HCT116 (cell line): Measurements from ENCODE around the gene HNRNPD. TPM values are rescaled to one million over a fixed set of nuclear protein-coding genes. Genes with fewer than 3 reads are reported as not detected.
A peak's percentile ranks its signal among the peaks of the same experiment; 100 is the strongest.

Experiments used
- ATAC-seq: fragments of 200-7000 bp; cut with Tn5 transposase; 2 replicates; pipeline ENCODE4 v1.9.1; 2020; ENCODE audit warnings: mild to moderate bottlenecking, moderate library complexity
- BruUV-seq: library from RNA; stranded (reverse); fragments of 400-500 nt; replicated peaks from 2 replicates; lab custom pipeline; 2021; lab: Mats Ljungman, UMichigan
- CTCF ChIA-PET: fragments of 300-600 bp; sonication (Branson Sonifier 250); formaldehyde crosslinking; loops from one replicate; lab custom pipeline; 2021; ENCODE audit warnings: antibody characterized with exemption; lab: Charles Lee
- POLR2A ChIA-PET: fragments of 300-600, 350-600 bp; sonication (Branson Sonifier 250); formaldehyde crosslinking; loops from one replicate; lab custom pipeline; 2021; ENCODE audit warnings: antibody characterized with exemption; lab: Charles Lee
- RAD21 ChIA-PET, 2 experiments: fragments of 300-600 bp; sonication (Branson Sonifier 250); formaldehyde crosslinking; loops; one replicate each; lab custom pipeline; 2023; ENCODE audit warnings: low total read pairs in 2 of 2; ENCODE audit not compliant: uncharacterized antibody in 2 of 2, unreplicated experiment in 2 of 2, low non-redundant PET in 1 of 2; lab: Charles Lee
- DNase-seq: peaks from one replicate; pipeline ENCODE4 v3.0.0-alpha.2; 2010; ENCODE audit warnings: low read depth, low spot score
- H2AFZ ChIP-seq: fragments of 200-600 bp; shearing (Covaris generic), sonication (generic); 2 replicates; pipeline ENCODE4 v1.6.1; 2017; ENCODE audit warnings: low read depth, mixed run types, mixed read lengths, antibody characterized with exemption, low read length; ENCODE audit not compliant: poor library complexity, severe bottlenecking
- H3K27ac ChIP-seq: 2 replicates; pipeline ENCODE4 v1.5.1; 2012; ENCODE audit warnings: low read depth, low read length
- H3K27me3 ChIP-seq: fragments of 200-600 bp; sonication (generic); 2 replicates; pipeline ENCODE4 v1.6.1; 2016; ENCODE audit warnings: mixed run types, low read length, mixed read lengths; ENCODE audit not compliant: insufficient read depth
- H3K36me3 ChIP-seq, 2 experiments: fragments of 200-500 bp in 1 of 2; fragments of 200-600 bp in 1 of 2; sonication (Bioruptor generic) in 1 of 2; sonication (generic) in 1 of 2; 2 replicates each; pipeline versions ENCODE4 v1.5.1 to v1.6.1; 2014 to 2016; ENCODE audit warnings: low read length in 2 of 2, inconsistent platforms in 1 of 2, mixed read lengths in 1 of 2, mixed run types in 1 of 2; ENCODE audit not compliant: insufficient read depth in 2 of 2, control insufficient read depth in 1 of 2
- H3K4me1 ChIP-seq, 2 experiments: fragments of 200-600 bp in 1 of 2; sonication (generic) in 1 of 2; 2 replicates each; pipeline versions ENCODE4 v1.5.1 to v1.6.1; 2012 to 2017; ENCODE audit warnings: low read length in 2 of 2, inconsistent platforms in 1 of 2, mild to moderate bottlenecking in 1 of 2, mixed read lengths in 1 of 2, mixed run types in 1 of 2, moderate library complexity in 1 of 2; ENCODE audit not compliant: insufficient read depth in 2 of 2, control insufficient read depth in 1 of 2
- H3K4me2 ChIP-seq: fragments of 200-600 bp; sonication (generic); 2 replicates; pipeline ENCODE4 v1.6.1; 2017; ENCODE audit warnings: mixed run types, low read length, mixed read lengths
- H3K4me3 ChIP-seq, 2 experiments: fragments of 200-600 bp in 1 of 2; sonication (generic) in 1 of 2; replicated peaks in 1 of 2; 2 replicates each; pipeline ENCODE4 v1.5.1; 2011 to 2016; ENCODE audit warnings: low read length in 2 of 2, control low read depth in 1 of 2, low read depth in 1 of 2, mild to moderate bottlenecking in 1 of 2, mixed read lengths in 1 of 2, mixed run types in 1 of 2
- H3K79me2 ChIP-seq: fragments of 200-600 bp; sonication (generic); 2 replicates; pipeline ENCODE4 v1.6.1; 2017; ENCODE audit warnings: mild to moderate bottlenecking, mixed run types, low read length, moderate library complexity, mixed read lengths; ENCODE audit not compliant: insufficient read depth
- H3K9ac ChIP-seq: fragments of 200-600 bp; sonication (generic); 2 replicates; pipeline ENCODE4 v1.6.1; 2016; ENCODE audit warnings: low read length, mixed read lengths
- H3K9me2 ChIP-seq: fragments of 200-600 bp; sonication (generic), shearing (Covaris generic); 2 replicates; pipeline ENCODE4 v1.6.1; 2017; ENCODE audit warnings: mixed run types, mild to moderate bottlenecking, moderate library complexity; ENCODE audit not compliant: insufficient read depth
- H3K9me3 ChIP-seq, 2 experiments: fragments of 200-500 bp in 1 of 2; fragments of 200-600 bp in 1 of 2; sonication (Bioruptor generic) in 1 of 2; sonication (generic) in 1 of 2; 2 replicates each; pipeline ENCODE4 v1.6.1; 2014 to 2017; ENCODE audit warnings: low read length in 2 of 2, mixed read lengths in 2 of 2, inconsistent platforms in 1 of 2, low read depth in 1 of 2, mild to moderate bottlenecking in 1 of 2, mixed run types in 1 of 2, moderate library complexity in 1 of 2; ENCODE audit not compliant: control insufficient read depth in 1 of 2, insufficient read depth in 1 of 2
- H4K20me1 ChIP-seq: fragments of 200-600 bp; sonication (generic), shearing (Covaris generic); 2 replicates; pipeline ENCODE4 v1.6.1; 2017; ENCODE audit warnings: mixed run types, mild to moderate bottlenecking, moderate library complexity; ENCODE audit not compliant: insufficient read depth
- ELF1 ChIP-seq: IDR thresholded peaks from 2 replicates; pipeline ENCODE4 v1.6.1; 2012; ENCODE audit warnings: low read depth, borderline replicate concordance
- JUND ChIP-seq: IDR thresholded peaks from 2 replicates; pipeline ENCODE4 v1.6.1; 2012
- SIN3A ChIP-seq: IDR thresholded peaks from 2 replicates; pipeline ENCODE4 v1.6.1; 2012; ENCODE audit warnings: low read depth
- SP1 ChIP-seq: IDR thresholded peaks from 2 replicates; pipeline ENCODE4 v1.6.1; 2012; ENCODE audit warnings: low read depth
- YY1 ChIP-seq: IDR thresholded peaks from 2 replicates; pipeline ENCODE4 v1.6.1; 2011; ENCODE audit warnings: low read length, low read depth, moderate library complexity, mild to moderate bottlenecking; ENCODE audit not compliant: insufficient replicate concordance; ENCODE audit errors: extremely low read depth
- intact Hi-C: fragments of 100-400 bp; cut with micrococcal nuclease; formaldehyde crosslinking; loops from 2 replicates; pipeline ENCODE4 v1.10.0; 2022
- total RNA-seq: library from RNA; stranded (reverse); gene quantifications from one replicate; pipeline ENCODE4 v1.2.1, GENCODE V29; 2021; ENCODE audit not compliant: unreplicated experiment
- TF ChIP-seq, protein P1 (sequence below): IDR thresholded peaks from 2 replicates; pipeline ENCODE4 v1.6.1; 2012; ENCODE audit warnings: low read depth
- TF ChIP-seq, protein P2 (sequence below): IDR thresholded peaks from 2 replicates; pipeline ENCODE4 v1.6.1; 2012

Gene HNRNPD
- total RNA-seq, 1 experiment from 2014 or later, result 357 TPM

DNA sequence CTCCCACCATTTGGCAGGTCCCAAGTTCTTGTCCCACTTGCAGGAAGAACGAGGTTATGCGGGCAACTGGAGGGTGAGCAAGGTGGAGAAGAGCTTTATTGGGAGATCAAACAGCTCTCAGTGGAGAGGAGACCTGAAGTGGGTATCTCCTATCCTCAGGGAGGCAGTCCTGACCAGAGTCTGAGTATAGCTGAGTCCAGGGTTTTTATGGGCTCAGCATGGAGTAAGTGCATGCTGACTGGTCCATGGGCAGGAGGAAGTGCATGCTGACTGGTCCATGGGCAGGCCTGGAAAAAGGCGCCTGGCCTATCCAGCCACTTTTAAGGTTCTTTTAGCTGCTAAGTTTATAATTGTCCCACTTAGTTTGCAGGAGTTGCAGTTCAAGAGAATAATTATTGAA lies 7.4 kb upstream of the HNRNPD start:
- TF ChIP-seq, protein P1, sequence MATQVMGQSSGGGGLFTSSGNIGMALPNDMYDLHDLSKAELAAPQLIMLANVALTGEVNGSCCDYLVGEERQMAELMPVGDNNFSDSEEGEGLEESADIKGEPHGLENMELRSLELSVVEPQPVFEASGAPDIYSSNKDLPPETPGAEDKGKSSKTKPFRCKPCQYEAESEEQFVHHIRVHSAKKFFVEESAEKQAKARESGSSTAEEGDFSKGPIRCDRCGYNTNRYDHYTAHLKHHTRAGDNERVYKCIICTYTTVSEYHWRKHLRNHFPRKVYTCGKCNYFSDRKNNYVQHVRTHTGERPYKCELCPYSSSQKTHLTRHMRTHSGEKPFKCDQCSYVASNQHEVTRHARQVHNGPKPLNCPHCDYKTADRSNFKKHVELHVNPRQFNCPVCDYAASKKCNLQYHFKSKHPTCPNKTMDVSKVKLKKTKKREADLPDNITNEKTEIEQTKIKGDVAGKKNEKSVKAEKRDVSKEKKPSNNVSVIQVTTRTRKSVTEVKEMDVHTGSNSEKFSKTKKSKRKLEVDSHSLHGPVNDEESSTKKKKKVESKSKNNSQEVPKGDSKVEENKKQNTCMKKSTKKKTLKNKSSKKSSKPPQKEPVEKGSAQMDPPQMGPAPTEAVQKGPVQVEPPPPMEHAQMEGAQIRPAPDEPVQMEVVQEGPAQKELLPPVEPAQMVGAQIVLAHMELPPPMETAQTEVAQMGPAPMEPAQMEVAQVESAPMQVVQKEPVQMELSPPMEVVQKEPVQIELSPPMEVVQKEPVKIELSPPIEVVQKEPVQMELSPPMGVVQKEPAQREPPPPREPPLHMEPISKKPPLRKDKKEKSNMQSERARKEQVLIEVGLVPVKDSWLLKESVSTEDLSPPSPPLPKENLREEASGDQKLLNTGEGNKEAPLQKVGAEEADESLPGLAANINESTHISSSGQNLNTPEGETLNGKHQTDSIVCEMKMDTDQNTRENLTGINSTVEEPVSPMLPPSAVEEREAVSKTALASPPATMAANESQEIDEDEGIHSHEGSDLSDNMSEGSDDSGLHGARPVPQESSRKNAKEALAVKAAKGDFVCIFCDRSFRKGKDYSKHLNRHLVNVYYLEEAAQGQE, result no peak
- no peak for TF ChIP-seq YY1
- TF ChIP-seq JUND, result no peak
- TF ChIP-seq, protein P2, sequence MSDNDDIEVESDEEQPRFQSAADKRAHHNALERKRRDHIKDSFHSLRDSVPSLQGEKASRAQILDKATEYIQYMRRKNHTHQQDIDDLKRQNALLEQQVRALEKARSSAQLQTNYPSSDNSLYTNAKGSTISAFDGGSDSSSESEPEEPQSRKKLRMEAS, result no peak
- no peak for TF ChIP-seq SP1
- no peak for TF ChIP-seq SIN3A
- no peak for TF ChIP-seq ELF1
- RAD21 ChIA-PET, result no interaction called here

More for the DNA sequence above, 7.4 kb upstream of the HNRNPD start:
- intact Hi-C loops, result no loop called here
- DNase-seq (no peak), ATAC-seq (peak; percentile 51)
- Histone ChIP-seq H3K79me2 (peaks cover 6% of the 10 kb centered on the region), H3K9me3 (no peaks in the 10 kb centered on the region), H3K4me1 (peaks cover 11 to 18% of the 10 kb centered on the region in 2 experiments), H3K27me3 (no peaks in the 10 kb centered on the region), H3K27ac (no peak overlapping the region), H3K36me3 (no peaks in the 10 kb centered on the region), H4K20me1 (no peaks in the 10 kb centered on the region), H2AFZ (no peak overlapping the region), H3K4me3 (no peak overlapping the region), H3K9me2 (no peaks in the 10 kb centered on the region), H3K9ac (no peak overlapping the region), H3K4me2 (no peak overlapping the region)
- no TSS peak for BruUV-seq
- ChIA-PET POLR2A (interaction anchor here (1.8 to 3.7 kb wide), 2 partner anchors 43 to 48 kb away, joined by 4 to 23 read pairs; no protein-coding TSS in a partner anchor), CTCF (interaction anchor here (1.5 kb wide), 1 partner anchor 48 kb away, joined by 5 read pairs; no protein-coding TSS in a partner anchor)
